ENCODE results near the gene TECPR2.
"Not testable (repeated sequence)": the region's sequence is repeated elsewhere in the genome, so short reads cannot be mapped to it uniquely, and the experiment has no call there.

The TECPR2 gene

GRCh38 chr14:102348376-102348775 is 14.4 kb upstream of the TECPR2 start:
- TF ChIP-seq CTCF (IDR thresholded peaks at IDR 0.05; ENCODE audit: low read depth, low read length, missing control alignments) = no peak
- H3K4me3 ChIP-seq (replicated peaks; ENCODE audit: low read depth, low read length) = no peak overlapping the region
- no peak for DNase-seq (ENCODE audit: extremely low read depth, low read depth)

GRCh38 chr14:102351023-102351422 is 11.7 kb upstream of the TECPR2 start:
- no peak overlapping the region for H3K4me3 ChIP-seq (replicated peaks; ENCODE audit: low read depth, low read length)
- DNase-seq (ENCODE audit: extremely low read depth, low read depth) = no peak
- TF ChIP-seq CTCF (IDR thresholded peaks at IDR 0.05; ENCODE audit: low read depth, low read length, missing control alignments) = no peak

- not testable (repeated sequence) for H3K4me3 ChIP-seq (replicated peaks; ENCODE audit: low read depth, low read length); DNase-seq (ENCODE audit: extremely low read depth, low read depth)
These were observed 11.1 kb upstream of the TECPR2 start for GRCh38 chr14:102351593-102351992.

- DNase-seq (ENCODE audit: extremely low read depth, low read depth) = no peak
- H3K4me3 ChIP-seq (replicated peaks; ENCODE audit: low read depth, low read length) = no peak overlapping the region
- no peak for TF ChIP-seq CTCF (IDR thresholded peaks at IDR 0.05; ENCODE audit: low read depth, low read length, missing control alignments)
These were observed 10.5 kb upstream of the TECPR2 start for GRCh38 chr14:102352213-102352612.

GRCh38 chr14:102353126-102353619 is 9.6 kb upstream of the TECPR2 start:
- H3K4me3 ChIP-seq (replicated peaks; ENCODE audit: low read depth, low read length) = no peak overlapping the region
- no peak for TF ChIP-seq CTCF (IDR thresholded peaks at IDR 0.05; ENCODE audit: low read depth, low read length, missing control alignments)
- DNase-seq (ENCODE audit: extremely low read depth, low read depth) = no peak

- no peak for TF ChIP-seq CTCF (IDR thresholded peaks at IDR 0.05; ENCODE audit: low read depth, low read length, missing control alignments)
- H3K4me3 ChIP-seq (replicated peaks; ENCODE audit: low read depth, low read length) = no peak overlapping the region
- no peak for DNase-seq (ENCODE audit: extremely low read depth, low read depth)
These were observed 6.5 kb upstream of the TECPR2 start for GRCh38 chr14:102356280-102356679.

- TF ChIP-seq CTCF (IDR thresholded peaks at IDR 0.05; ENCODE audit: low read depth, low read length, missing control alignments) = no peak
- H3K4me3 ChIP-seq (replicated peaks; ENCODE audit: low read depth, low read length) = no peak overlapping the region
- DNase-seq (ENCODE audit: extremely low read depth, low read depth) = no peak
These were observed 3.4 kb upstream of the TECPR2 start for GRCh38 chr14:102359341-102359740.

Data from HFF-Myc (cell line).